ENCODE results near the gene PEMT. TPM values are rescaled to one million over a fixed set of nuclear protein-coding genes. Genes with fewer than 3 reads are reported as not detected.

The PEMT gene
- total and polyA plus RNA-seq, 9 of the 15 experiments (the other 6 are each of a cell fraction or from before 2014, with no cell fraction given), result 1.4 to 36.4 (median 13.6) TPM

- no peak for TF ChIP-seq HOMEZ (CRISPR knock-in tag; IDR thresholded peaks at IDR 0.05)
Measured at GRCh38 chr17:17527534-17527933, 64.0 kb downstream of the PEMT start (continued).

- H3K36me3 ChIP-seq (ENCODE audit: control insufficient read depth, insufficient read depth, low read length), result no peaks in the 10 kb centered on the region
- H3K27me3 ChIP-seq (ENCODE audit: control insufficient read depth in 2 of 2, insufficient read depth in 2 of 2, low read length in 2 of 2), result no peaks in the 10 kb centered on the region
- H3K4me2 ChIP-seq (ENCODE audit: insufficient read depth, low read length), result no peak overlapping the region
- intact Hi-C loops (cut with micrococcal nuclease) (no loop called here), in situ Hi-C loops (cut with MboI) (no loop called here)
- H2AFZ ChIP-seq (ENCODE audit: low read depth, low read length), result no peak overlapping the region
- 68% methylated on average over 13 of the region's 14 CpGs for WGBS (ENCODE audit: insufficient coverage, low coverage, missing lambda C conversion rate)
- no TSS peak for BruUV-seq (replicated peaks)
- ATAC-seq (no peak), FAIRE-seq (no peak), DNase-seq (ENCODE audit: extremely low read depth in 1 of 4, low spot score in 3 of 4) (no peak)
- no peak overlapping the region for H3K27ac ChIP-seq (ENCODE audit: extremely low read depth, low read depth, low read length)
- no peak overlapping the region for H3K4me3 ChIP-seq
- no peaks in the 10 kb centered on the region for H3K9me3 ChIP-seq (replicated peaks; ENCODE audit: control insufficient read depth, insufficient read depth, low read depth, low read length)
- H3K9ac ChIP-seq (ENCODE audit: insufficient read depth in 1 of 2, low read depth in 2 of 2, low read length in 2 of 2), result no peak overlapping the region
- CTCF ChIA-PET (ENCODE audit: low intra/inter-chr PET ratio), result no interaction called here
- no peaks in the 10 kb centered on the region for H3K9me1 ChIP-seq (ENCODE audit: control insufficient read depth, insufficient read depth, low read length)
- H3K79me2 ChIP-seq (ENCODE audit: control insufficient read depth, insufficient read depth, low read length), result no peaks in the 10 kb centered on the region
- TF ChIP-seq KLF10 (CRISPR knock-in tag; IDR thresholded peaks at IDR 0.05), result no peak
- no peak for TF ChIP-seq PCBP2 (IDR thresholded peaks at IDR 0.05; ENCODE audit: low read depth, low read length, poor library complexity, severe bottlenecking)
- TF ChIP-seq MED1 (CRISPR knock-in tag; IDR thresholded peaks at IDR 0.05; ENCODE audit: borderline replicate concordance), result no peak
- no peak for TF ChIP-seq BRD4 (IDR thresholded peaks at IDR 0.05)
- no peak for TF ChIP-seq ZNF140 (CRISPR knock-in tag; IDR thresholded peaks at IDR 0.05)
- TF ChIP-seq NR2C2 (CRISPR knock-in tag; IDR thresholded peaks at IDR 0.05), result no peak
- TF ChIP-seq NR2C2 (tag; IDR thresholded peaks at IDR 0.05), result no peak
- no peak for TF ChIP-seq ZNF764 (CRISPR knock-in tag; IDR thresholded peaks at IDR 0.05; ENCODE audit: low read depth)
- no peaks in the 10 kb centered on the region for H4K20me1 ChIP-seq (replicated peaks; ENCODE audit: control insufficient read depth, insufficient read depth, low read length)
- H3K4me1 ChIP-seq (replicated peaks in 1 of 2; ENCODE audit: control insufficient read depth in 2 of 2, insufficient read depth in 2 of 2, low read length in 2 of 2), result peaks cover 0 to 14% of the 10 kb centered on the region in 2 experiments; a peak in 2 of 5 replicates
- POLR2A ChIA-PET, result no interaction called here
Measured at GRCh38 chr17:17526369-17526768, 65.1 kb downstream of the PEMT start.

Measured in K562 (cell line).